GM23338 (cell line): ENCODE data around the gene PRAMEF10.
"Not testable (repeated sequence)": the region's sequence is repeated elsewhere in the genome, so short reads cannot be mapped to it uniquely, and the experiment has no call there.

Source experiments
- CREB1 ChIP-seq: fragments of 250-450 bp; sonication (Bioruptor Pico); IDR thresholded peaks from 2 replicates; pipeline ENCODE4 v1.5.0; 2020; ENCODE audit warnings: low read depth, mild to moderate bottlenecking, moderate library complexity
- CTCF ChIP-seq, 2 experiments: fragments of 200-600 bp in 1 of 2; sonication (generic) in 1 of 2; conservative IDR thresholded peaks; 2 replicates each; pipeline versions ENCODE4 v1.5.1 to v1.6.1; 2016 to 2017; ENCODE audit warnings: antibody characterized with exemption in 2 of 2, low read depth in 2 of 2, mild to moderate bottlenecking in 2 of 2, moderate library complexity in 1 of 2
- ETS1 ChIP-seq: IDR thresholded peaks from 2 replicates; pipeline ENCODE4 v1.6.1; 2016; ENCODE audit warnings: antibody characterized with exemption
- EZH2 ChIP-seq: fragments of 200-600 bp; sonication (generic); IDR thresholded peaks from one replicate; pipeline ENCODE4 v1.8.0; 2017; ENCODE audit warnings: antibody characterized with exemption, mild to moderate bottlenecking, low read depth; ENCODE audit not compliant: unreplicated experiment
- EZH2phosphoT487 ChIP-seq: fragments of 200-600 bp; sonication (generic); IDR thresholded peaks from one replicate; pipeline ENCODE4 v1.8.1; 2018; ENCODE audit warnings: antibody characterized with exemption; ENCODE audit not compliant: unreplicated experiment
- JUNB ChIP-seq: IDR thresholded peaks from one replicate; pipeline ENCODE4 v1.6.1; 2016; ENCODE audit warnings: antibody characterized with exemption; ENCODE audit not compliant: unreplicated experiment
- NANOG ChIP-seq: IDR thresholded peaks from 2 replicates; pipeline ENCODE4 v1.6.1; 2016; ENCODE audit warnings: antibody characterized with exemption, borderline replicate concordance
- POLR2AphosphoS5 ChIP-seq: IDR thresholded peaks from 2 replicates; pipeline ENCODE4 v1.6.1; 2016; ENCODE audit warnings: antibody characterized with exemption, low read depth
- REST ChIP-seq: IDR thresholded peaks from one replicate; pipeline ENCODE4 v1.6.1; 2018; ENCODE audit warnings: antibody characterized with exemption; ENCODE audit not compliant: unreplicated experiment
- STAT1 ChIP-seq: IDR thresholded peaks from one replicate; pipeline ENCODE4 v1.6.1; 2016; ENCODE audit warnings: antibody characterized with exemption; ENCODE audit not compliant: unreplicated experiment
- ZNF114 ChIP-seq: fragments of 250-450 bp; sonication (Bioruptor Pico); IDR thresholded peaks from 2 replicates; pipeline ENCODE4 v1.5.0; 2020; ENCODE audit warnings: mild to moderate bottlenecking, moderate library complexity

GRCh38 chr1:12921749-12922148 lies 23.7 kb upstream of the PRAMEF10 start:
- TF ChIP-seq CTCF (conservative IDR thresholded peaks at IDR 0.05; ENCODE audit: low read depth in 2 of 2); REST; ETS1; EZH2; CREB1; EZH2phosphoT487; POLR2AphosphoS5; STAT1; JUNB; NANOG; ZNF114 (CRISPR knock-in tag): not testable (repeated sequence)
